GM19351 (cell line): Measurements from ENCODE around the gene MAN2A2.

ENCODE experiments used
- ATAC-seq: cut with Tn5 transposase; IDR thresholded peaks from one replicate; pipeline ENCODE4 v1.9.1; 2021; ENCODE audit warnings: mild to moderate bottlenecking, moderate library complexity; ENCODE audit not compliant: unreplicated experiment

Gene MAN2A2

GRCh38 chr15:90957031-90957790 lies 54.1 kb downstream of the MAN2A2 start:
- ATAC-seq: no peak

GRCh38 chr15:90957791-90958190 lies 54.7 kb downstream of the MAN2A2 start:
- ATAC-seq: no peak

GRCh38 chr15:90959028-90959595 lies 56.0 kb downstream of the MAN2A2 start:
- ATAC-seq: no peak

- ATAC-seq: no peak
These were observed 56.8 kb downstream of the MAN2A2 start for GRCh38 chr15:90959894-90960293.

- ATAC-seq: no peak
These were observed 57.4 kb downstream of the MAN2A2 start for GRCh38 chr15:90960298-90961091.

- ATAC-seq: no peak
These were observed 58.9 kb downstream of the MAN2A2 start for GRCh38 chr15:90962021-90962420.

GRCh38 chr15:90966262-90966661 lies 63.2 kb downstream of the MAN2A2 start:
- no peak for ATAC-seq

- ATAC-seq: no peak
These were observed 64.1 kb downstream of the MAN2A2 start for GRCh38 chr15:90967206-90967605.

- no peak for ATAC-seq
These were observed 65.3 kb downstream of the MAN2A2 start for GRCh38 chr15:90968434-90968833.

- no peak for ATAC-seq
These were observed 67.2 kb downstream of the MAN2A2 start for GRCh38 chr15:90970274-90970673.

- no peak for ATAC-seq
These were observed 69.0 kb downstream of the MAN2A2 start for GRCh38 chr15:90972133-90972532.
